ENCODE results near the gene IFI27L2.

DNA sequence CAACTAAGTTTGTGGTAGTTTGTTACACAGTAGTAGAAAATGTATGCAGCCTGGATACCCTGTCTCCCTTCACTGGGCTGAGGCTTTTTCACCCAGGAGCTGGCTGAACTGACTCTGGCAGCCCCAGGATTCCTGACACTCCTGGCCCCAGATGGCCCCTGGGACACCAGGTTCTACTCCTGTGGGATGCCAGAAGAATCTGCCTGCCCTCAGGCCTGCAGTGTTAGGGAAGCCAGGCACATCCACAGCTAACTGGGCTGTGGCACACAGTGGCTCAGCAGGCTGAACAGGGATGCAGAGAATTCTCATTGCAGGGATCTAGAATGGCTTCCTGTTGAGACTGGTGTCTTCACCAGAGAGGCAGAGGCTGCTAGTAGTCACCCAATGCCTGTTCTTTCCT is 10.3 kb downstream of the IFI27L2 start:
- TF ChIP-seq CTCF (IDR thresholded peaks at IDR 0.05): no peak
- no peak for TF ChIP-seq POLR2A (IDR thresholded peaks at IDR 0.05)

Data from adrenal gland (tissue), 5 donors.